ENCODE data around the gene NDUFC1.
"Not testable (repeated sequence)": the region's sequence is repeated elsewhere in the genome, so short reads cannot be mapped to it uniquely, and the experiment has no call there.

NDUFC1 gene

GRCh38 chr4:139315221-139315675 is 13.0 kb upstream of the NDUFC1 start:
- no peaks in the 10 kb centered on the region for H3K27me3 ChIP-seq (ENCODE audit: control insufficient read depth, insufficient read depth, low read length)
- no peak overlapping the region for H3K4me3 ChIP-seq (ENCODE audit: low read depth, low read length)
- peaks cover 11% of the 10 kb centered on the region for H3K4me1 ChIP-seq (ENCODE audit: control insufficient read depth, insufficient read depth, low read length)
- no peaks in the 10 kb centered on the region for H3K36me3 ChIP-seq (ENCODE audit: control insufficient read depth, insufficient read depth, low read length)
- H3K9ac ChIP-seq (ENCODE audit: low read depth, low read length) = no peak overlapping the region
- H3K9me3 ChIP-seq (ENCODE audit: control insufficient read depth, insufficient read depth, low read length) = no peaks in the 10 kb centered on the region

- Histone ChIP-seq H3K4me3 (ENCODE audit: low read depth, low read length) (no peak overlapping the region), H3K36me3 (ENCODE audit: control insufficient read depth, insufficient read depth, low read length) (no peaks in the 10 kb centered on the region), H3K9ac (ENCODE audit: low read depth, low read length) (no peak overlapping the region), H3K27me3 (ENCODE audit: control insufficient read depth, insufficient read depth, low read length) (no peaks in the 10 kb centered on the region), H3K4me1 (ENCODE audit: control insufficient read depth, insufficient read depth, low read length) (peaks cover 11% of the 10 kb centered on the region), H3K9me3 (ENCODE audit: control insufficient read depth, insufficient read depth, low read length) (no peaks in the 10 kb centered on the region)
Measured at GRCh38 chr4:139314047-139314800, 11.9 kb upstream of the NDUFC1 start.

- H3K9ac ChIP-seq (ENCODE audit: low read depth, low read length); H3K4me3 ChIP-seq (ENCODE audit: low read depth, low read length); H3K27me3 ChIP-seq (ENCODE audit: control insufficient read depth, insufficient read depth, low read length); H3K9me3 ChIP-seq (ENCODE audit: control insufficient read depth, insufficient read depth, low read length); H3K36me3 ChIP-seq (ENCODE audit: control insufficient read depth, insufficient read depth, low read length): not testable (repeated sequence)
- H3K4me1 ChIP-seq (ENCODE audit: control insufficient read depth, insufficient read depth, low read length) = peaks cover 11% of the 10 kb centered on the region
Measured at GRCh38 chr4:139313414-139313813, 11.1 kb upstream of the NDUFC1 start.

- H3K36me3 ChIP-seq (ENCODE audit: control insufficient read depth, insufficient read depth, low read length) = no peaks in the 10 kb centered on the region
- peaks cover 11% of the 10 kb centered on the region for H3K4me1 ChIP-seq (ENCODE audit: control insufficient read depth, insufficient read depth, low read length)
- no peaks in the 10 kb centered on the region for H3K9me3 ChIP-seq (ENCODE audit: control insufficient read depth, insufficient read depth, low read length)
- H3K9ac ChIP-seq (ENCODE audit: low read depth, low read length) = no peak overlapping the region
- no peak overlapping the region for H3K4me3 ChIP-seq (ENCODE audit: low read depth, low read length)
- H3K27me3 ChIP-seq (ENCODE audit: control insufficient read depth, insufficient read depth, low read length) = no peaks in the 10 kb centered on the region
Measured at GRCh38 chr4:139312552-139313332, 10.5 kb upstream of the NDUFC1 start.

GRCh38 chr4:139311909-139312308 is 9.6 kb upstream of the NDUFC1 start:
- H3K4me3 ChIP-seq (ENCODE audit: low read depth, low read length) = no peak overlapping the region
- no peaks in the 10 kb centered on the region for H3K27me3 ChIP-seq (ENCODE audit: control insufficient read depth, insufficient read depth, low read length)
- no peaks in the 10 kb centered on the region for H3K36me3 ChIP-seq (ENCODE audit: control insufficient read depth, insufficient read depth, low read length)
- no peaks in the 10 kb centered on the region for H3K9me3 ChIP-seq (ENCODE audit: control insufficient read depth, insufficient read depth, low read length)
- peaks cover 11% of the 10 kb centered on the region for H3K4me1 ChIP-seq (ENCODE audit: control insufficient read depth, insufficient read depth, low read length)
- no peak overlapping the region for H3K9ac ChIP-seq (ENCODE audit: low read depth, low read length)

GRCh38 chr4:139304920-139305319 is 2.6 kb upstream of the NDUFC1 start:
- Histone ChIP-seq H3K4me1 (ENCODE audit: control insufficient read depth, insufficient read depth, low read length) (peaks cover 2% of the 10 kb centered on the region), H3K36me3 (ENCODE audit: control insufficient read depth, insufficient read depth, low read length) (peaks cover 7% of the 10 kb centered on the region), H3K9me3 (ENCODE audit: control insufficient read depth, insufficient read depth, low read length) (no peaks in the 10 kb centered on the region), H3K27me3 (ENCODE audit: control insufficient read depth, insufficient read depth, low read length) (no peaks in the 10 kb centered on the region), H3K4me3 (ENCODE audit: low read depth, low read length) (no peak overlapping the region), H3K9ac (ENCODE audit: low read depth, low read length) (no peak overlapping the region)

- Histone ChIP-seq H3K36me3 (ENCODE audit: control insufficient read depth, insufficient read depth, low read length) (peaks cover 7% of the 10 kb centered on the region), H3K27me3 (ENCODE audit: control insufficient read depth, insufficient read depth, low read length) (no peaks in the 10 kb centered on the region), H3K4me1 (ENCODE audit: control insufficient read depth, insufficient read depth, low read length) (peaks cover 2% of the 10 kb centered on the region), H3K9me3 (ENCODE audit: control insufficient read depth, insufficient read depth, low read length) (no peaks in the 10 kb centered on the region), H3K9ac (ENCODE audit: low read depth, low read length) (peak within 1 kb of the TSS; percentile 95), H3K4me3 (ENCODE audit: low read depth, low read length) (peak within 1 kb of the TSS; percentile 66)
Measured at GRCh38 chr4:139301113-139301820, 1.0 kb downstream of the NDUFC1 start, which contains the start of gene NAA15. TSS of gene NAA15 (plus strand) at chr4:139301505. CDS start at chr4:139301778, 273 bp downstream.

- Histone ChIP-seq H3K9ac (ENCODE audit: low read depth, low read length) (peak overlapping the region; percentile 55), H3K9me3 (ENCODE audit: control insufficient read depth, insufficient read depth, low read length) (no peaks in the 10 kb centered on the region), H3K4me3 (ENCODE audit: low read depth, low read length) (peak overlapping the region; percentile 66), H3K27me3 (ENCODE audit: control insufficient read depth, insufficient read depth, low read length) (no peaks in the 10 kb centered on the region), H3K36me3 (ENCODE audit: control insufficient read depth, insufficient read depth, low read length) (peaks cover 7% of the 10 kb centered on the region), H3K4me1 (ENCODE audit: control insufficient read depth, insufficient read depth, low read length) (peaks cover 7% of the 10 kb centered on the region)
Measured at GRCh38 chr4:139300431-139301112, 1.7 kb downstream of the NDUFC1 start.

GRCh38 chr4:139299536-139299935 is 2.7 kb downstream of the NDUFC1 start:
- no peak overlapping the region for H3K4me3 ChIP-seq (ENCODE audit: low read depth, low read length)
- H3K9ac ChIP-seq (ENCODE audit: low read depth, low read length) = peak overlapping the region; percentile 30
- no peaks in the 10 kb centered on the region for H3K27me3 ChIP-seq (ENCODE audit: control insufficient read depth, insufficient read depth, low read length)
- H3K9me3 ChIP-seq (ENCODE audit: control insufficient read depth, insufficient read depth, low read length) = no peaks in the 10 kb centered on the region
- H3K4me1 ChIP-seq (ENCODE audit: control insufficient read depth, insufficient read depth, low read length) = peaks cover 9% of the 10 kb centered on the region
- peaks cover 7% of the 10 kb centered on the region for H3K36me3 ChIP-seq (ENCODE audit: control insufficient read depth, insufficient read depth, low read length)

- no peak overlapping the region for H3K9ac ChIP-seq (ENCODE audit: low read depth, low read length)
- H3K4me3 ChIP-seq (ENCODE audit: low read depth, low read length) = no peak overlapping the region
- peaks cover 8% of the 10 kb centered on the region for H3K36me3 ChIP-seq (ENCODE audit: control insufficient read depth, insufficient read depth, low read length)
- H3K4me1 ChIP-seq (ENCODE audit: control insufficient read depth, insufficient read depth, low read length) = peaks cover 7% of the 10 kb centered on the region
- H3K9me3 ChIP-seq (ENCODE audit: control insufficient read depth, insufficient read depth, low read length) = no peaks in the 10 kb centered on the region
- no peaks in the 10 kb centered on the region for H3K27me3 ChIP-seq (ENCODE audit: control insufficient read depth, insufficient read depth, low read length)
Measured at GRCh38 chr4:139297001-139297410, 5.3 kb downstream of the NDUFC1 start.

- Histone ChIP-seq H3K4me3 (ENCODE audit: low read depth, low read length) (peak overlapping the region; percentile 81), H3K27me3 (ENCODE audit: control insufficient read depth, insufficient read depth, low read length) (no peaks in the 10 kb centered on the region), H3K9ac (ENCODE audit: low read depth, low read length) (no peak overlapping the region), H3K4me1 (ENCODE audit: control insufficient read depth, insufficient read depth, low read length) (peaks cover 7% of the 10 kb centered on the region), H3K9me3 (ENCODE audit: control insufficient read depth, insufficient read depth, low read length) (no peaks in the 10 kb centered on the region), H3K36me3 (ENCODE audit: control insufficient read depth, insufficient read depth, low read length) (peaks cover 4% of the 10 kb centered on the region)
Measured at GRCh38 chr4:139295942-139296299, 6.4 kb downstream of the NDUFC1 start.
